PC-9 (cell line): ENCODE measurements around the gene DTNBP1.

ENCODE experiments used
- CTCF ChIP-seq: fragments of 200-600 bp; sonication (generic); conservative IDR thresholded peaks from 2 replicates; pipeline ENCODE4 v1.6.1; 2017; ENCODE audit warnings: mixed run types, antibody characterized with exemption, mild to moderate bottlenecking, moderate library complexity
- EZH2 ChIP-seq: fragments of 200-600 bp; sonication (generic); IDR thresholded peaks from 2 replicates; pipeline ENCODE4 v1.8.0; 2017; ENCODE audit warnings: antibody characterized with exemption, low read depth

GRCh38 chr6:15503346-15503680 is 159.5 kb downstream of the DTNBP1 start:
- no peak for TF ChIP-seq CTCF
- TF ChIP-seq EZH2 = no peak
